NCI-H146 treated with DMSO at 0.1 percent for 48 hours (cell line): ENCODE results near the gene TTC39B.
A peak's percentile ranks its signal among the peaks of the same experiment; 100 is the strongest.

Experiments
- DNase-seq: peaks from one replicate; lab custom pipeline; 2025; ENCODE audit not compliant: unreplicated experiment; lab: John Stamatoyannopoulos, UW

TTC39B gene

GRCh38 chr9:15182730-15183129, 124.3 kb downstream of the TTC39B start:
- DNase-seq: peak; percentile 42

- peak; percentile 99 for DNase-seq
Observed at GRCh38 chr9:15182101-15182551, 124.9 kb downstream of the TTC39B start.

- no peak for DNase-seq
Observed at GRCh38 chr9:15180124-15180523, 126.9 kb downstream of the TTC39B start.

GRCh38 chr9:15178631-15179030, 128.4 kb downstream of the TTC39B start:
- no peak for DNase-seq

GRCh38 chr9:15176836-15177235, 130.2 kb downstream of the TTC39B start:
- no peak for DNase-seq

GRCh38 chr9:15163931-15164330, 143.1 kb downstream of the TTC39B start:
- DNase-seq: no peak

- no peak for DNase-seq
Observed at GRCh38 chr9:15161753-15162152, 145.3 kb downstream of the TTC39B start.

GRCh38 chr9:15160673-15161072, 146.3 kb downstream of the TTC39B start:
- DNase-seq: no peak

GRCh38 chr9:15158064-15158463, 149.0 kb downstream of the TTC39B start:
- DNase-seq: no peak

- no peak for DNase-seq
Observed at GRCh38 chr9:15157381-15157780, 149.6 kb downstream of the TTC39B start.

- no peak for DNase-seq
Observed at GRCh38 chr9:15156241-15156640, 150.8 kb downstream of the TTC39B start.

- DNase-seq: no peak
Observed at GRCh38 chr9:15155826-15156225, 151.2 kb downstream of the TTC39B start.

- DNase-seq: no peak
Observed at GRCh38 chr9:15155323-15155722, 151.7 kb downstream of the TTC39B start.

GRCh38 chr9:15154677-15155076, 152.3 kb downstream of the TTC39B start:
- DNase-seq: no peak

GRCh38 chr9:15153961-15154360, 153.1 kb downstream of the TTC39B start:
- DNase-seq: no peak

- no peak for DNase-seq
Observed at GRCh38 chr9:15150939-15151338, 156.1 kb downstream of the TTC39B start.

- DNase-seq: no peak
Observed at GRCh38 chr9:15149450-15149849, 157.6 kb downstream of the TTC39B start.

- peak; percentile 94 for DNase-seq
Observed at GRCh38 chr9:15146268-15146700, 160.7 kb downstream of the TTC39B start.

- DNase-seq: no peak
Observed at GRCh38 chr9:15144622-15145061, 162.4 kb downstream of the TTC39B start.

- DNase-seq: peak; percentile 63
Observed at GRCh38 chr9:15142878-15143534, 164.0 kb downstream of the TTC39B start.

- DNase-seq: no peak
Observed at GRCh38 chr9:15140051-15140450, 167.0 kb downstream of the TTC39B start.

GRCh38 chr9:15139469-15139868, 167.5 kb downstream of the TTC39B start:
- no peak for DNase-seq

- no peak for DNase-seq
Observed at GRCh38 chr9:15138357-15138686, 168.7 kb downstream of the TTC39B start.
